T-helper 2 cell treated with Interferon-gamma antibody and Interleukin-4, amounts not matched to agents 5 μg/mL and 100 μg/mL, for 36 hours (primary cell): Measurements from ENCODE around the gene PSAPL1.
"Not testable (repeated sequence)": the region's sequence is repeated elsewhere in the genome, so short reads cannot be mapped to it uniquely, and the experiment has no call there.

Experiments
- DNase-seq: peaks from one replicate; pipeline ENCODE4 v3.0.0; 2021; ENCODE audit warnings: low spot score
- H3K27ac Mint-ChIP-seq: one replicate; pipeline ENCODE4 v1.8.0; 2021; ENCODE audit warnings: mild to moderate bottlenecking, mixed read lengths
- H3K27me3 Mint-ChIP-seq: one replicate; pipeline ENCODE4 v1.8.0; 2021; ENCODE audit warnings: low read depth, mixed read lengths
- H3K36me3 Mint-ChIP-seq: one replicate; pipeline ENCODE4 v1.8.0; 2021; ENCODE audit warnings: low read depth, mixed read lengths
- H3K4me1 Mint-ChIP-seq: one replicate; pipeline ENCODE4 v1.8.0; 2021; ENCODE audit warnings: low read depth, mixed read lengths
- H3K4me3 Mint-ChIP-seq: one replicate; pipeline ENCODE4 v1.8.0; 2022; ENCODE audit warnings: mild to moderate bottlenecking, moderate library complexity, mixed read lengths
- H3K9me3 Mint-ChIP-seq: one replicate; pipeline ENCODE4 v1.8.0; 2021; ENCODE audit warnings: mixed read lengths

The PSAPL1 gene

GRCh38 chr4:7466904-7467303, 32.2 kb upstream of the PSAPL1 start:
- H3K27me3 Mint-ChIP-seq = no peaks in the 10 kb centered on the region
- no peak overlapping the region for H3K27ac Mint-ChIP-seq

GRCh38 chr4:7466215-7466614, 31.5 kb upstream of the PSAPL1 start:
- no peak overlapping the region for H3K27ac Mint-ChIP-seq
- H3K4me3 Mint-ChIP-seq = no peak overlapping the region

More at GRCh38 chr4:7466904-7467303, 32.2 kb upstream of the PSAPL1 start:
- no peaks in the 10 kb centered on the region for H3K4me1 Mint-ChIP-seq
- no peak for DNase-seq
- H3K4me3 Mint-ChIP-seq = no peak overlapping the region
- no peaks in the 10 kb centered on the region for H3K9me3 Mint-ChIP-seq
- H3K36me3 Mint-ChIP-seq = no peaks in the 10 kb centered on the region

GRCh38 chr4:7465017-7465416, 30.3 kb upstream of the PSAPL1 start:
- Mint-ChIP-seq H3K9me3 (no peaks in the 10 kb centered on the region), H3K27me3 (no peaks in the 10 kb centered on the region), H3K27ac (no peak overlapping the region), H3K4me3 (no peak overlapping the region), H3K4me1 (no peaks in the 10 kb centered on the region), H3K36me3 (no peaks in the 10 kb centered on the region)
- no peak for DNase-seq

More at GRCh38 chr4:7466215-7466614, 31.5 kb upstream of the PSAPL1 start:
- Mint-ChIP-seq H3K27me3 (no peaks in the 10 kb centered on the region), H3K4me1 (no peaks in the 10 kb centered on the region), H3K9me3 (no peaks in the 10 kb centered on the region), H3K36me3 (no peaks in the 10 kb centered on the region)
- no peak for DNase-seq

- Mint-ChIP-seq H3K36me3 (no peaks in the 10 kb centered on the region), H3K27me3 (no peaks in the 10 kb centered on the region), H3K4me3 (no peak overlapping the region), H3K4me1 (no peaks in the 10 kb centered on the region), H3K27ac (no peak overlapping the region), H3K9me3 (no peaks in the 10 kb centered on the region)
- DNase-seq = no peak
Observed at GRCh38 chr4:7464259-7464655, 29.5 kb upstream of the PSAPL1 start.

- no peaks in the 10 kb centered on the region for H3K36me3 Mint-ChIP-seq
- no peaks in the 10 kb centered on the region for H3K9me3 Mint-ChIP-seq
- no peak overlapping the region for H3K27ac Mint-ChIP-seq
Observed at GRCh38 chr4:7463566-7464258, 29.0 kb upstream of the PSAPL1 start.

GRCh38 chr4:7462509-7462971, 27.8 kb upstream of the PSAPL1 start:
- DNase-seq = no peak

More at GRCh38 chr4:7463566-7464258, 29.0 kb upstream of the PSAPL1 start:
- Mint-ChIP-seq H3K4me1 (no peaks in the 10 kb centered on the region), H3K27me3 (no peaks in the 10 kb centered on the region), H3K4me3 (no peak overlapping the region)
- DNase-seq = no peak

GRCh38 chr4:7461230-7461629, 26.5 kb upstream of the PSAPL1 start:
- H3K4me1 Mint-ChIP-seq = no peaks in the 10 kb centered on the region

More at GRCh38 chr4:7462509-7462971, 27.8 kb upstream of the PSAPL1 start:
- no peaks in the 10 kb centered on the region for H3K4me1 Mint-ChIP-seq
- H3K4me3 Mint-ChIP-seq = no peak overlapping the region
- H3K36me3 Mint-ChIP-seq = no peaks in the 10 kb centered on the region
- H3K9me3 Mint-ChIP-seq = no peaks in the 10 kb centered on the region
- H3K27ac Mint-ChIP-seq = no peak overlapping the region
- H3K27me3 Mint-ChIP-seq = no peaks in the 10 kb centered on the region

GRCh38 chr4:7460566-7460965, 25.8 kb upstream of the PSAPL1 start:
- Mint-ChIP-seq H3K36me3 (no peaks in the 10 kb centered on the region), H3K27ac (no peak overlapping the region), H3K4me1 (no peaks in the 10 kb centered on the region), H3K9me3 (no peaks in the 10 kb centered on the region), H3K27me3 (no peaks in the 10 kb centered on the region), H3K4me3 (no peak overlapping the region)
- no peak for DNase-seq

More at GRCh38 chr4:7461230-7461629, 26.5 kb upstream of the PSAPL1 start:
- no peak overlapping the region for H3K27ac Mint-ChIP-seq
- no peak for DNase-seq
- no peaks in the 10 kb centered on the region for H3K9me3 Mint-ChIP-seq
- H3K4me3 Mint-ChIP-seq = no peak overlapping the region
- no peaks in the 10 kb centered on the region for H3K27me3 Mint-ChIP-seq
- no peaks in the 10 kb centered on the region for H3K36me3 Mint-ChIP-seq

- Mint-ChIP-seq H3K27ac (no peak overlapping the region), H3K9me3 (no peaks in the 10 kb centered on the region), H3K4me3 (no peak overlapping the region), H3K36me3 (no peaks in the 10 kb centered on the region), H3K4me1 (no peaks in the 10 kb centered on the region), H3K27me3 (no peaks in the 10 kb centered on the region)
- no peak for DNase-seq
Observed at GRCh38 chr4:7459471-7459870, 24.7 kb upstream of the PSAPL1 start.

- no peak for DNase-seq
- H3K4me1 Mint-ChIP-seq = no peaks in the 10 kb centered on the region
- no peak overlapping the region for H3K27ac Mint-ChIP-seq
- no peaks in the 10 kb centered on the region for H3K36me3 Mint-ChIP-seq
- no peaks in the 10 kb centered on the region for H3K9me3 Mint-ChIP-seq
- no peaks in the 10 kb centered on the region for H3K27me3 Mint-ChIP-seq
- H3K4me3 Mint-ChIP-seq = no peak overlapping the region
Observed at GRCh38 chr4:7458477-7458876, 23.7 kb upstream of the PSAPL1 start.

- Mint-ChIP-seq H3K9me3 (no peaks in the 10 kb centered on the region), H3K4me1 (no peaks in the 10 kb centered on the region), H3K27me3 (no peaks in the 10 kb centered on the region), H3K27ac (no peak overlapping the region), H3K36me3 (no peaks in the 10 kb centered on the region), H3K4me3 (no peak overlapping the region)
- no peak for DNase-seq
Observed at GRCh38 chr4:7458066-7458425, 23.3 kb upstream of the PSAPL1 start.

- Mint-ChIP-seq H3K27ac (no peak overlapping the region), H3K4me1 (no peaks in the 10 kb centered on the region), H3K9me3 (no peaks in the 10 kb centered on the region), H3K4me3 (no peak overlapping the region), H3K36me3 (no peaks in the 10 kb centered on the region), H3K27me3 (no peaks in the 10 kb centered on the region)
- DNase-seq = no peak
Observed at GRCh38 chr4:7457201-7458065, 22.7 kb upstream of the PSAPL1 start.

GRCh38 chr4:7452802-7453201, 18.1 kb upstream of the PSAPL1 start:
- H3K4me1 Mint-ChIP-seq, H3K27me3 Mint-ChIP-seq: not testable (repeated sequence)

GRCh38 chr4:7451800-7452199, 17.1 kb upstream of the PSAPL1 start:
- Mint-ChIP-seq H3K36me3 (no peaks in the 10 kb centered on the region), H3K9me3 (no peaks in the 10 kb centered on the region), H3K27ac (no peak overlapping the region), H3K4me3 (no peak overlapping the region), H3K27me3 (no peaks in the 10 kb centered on the region), H3K4me1 (no peaks in the 10 kb centered on the region)
- DNase-seq = no peak

More at GRCh38 chr4:7452802-7453201, 18.1 kb upstream of the PSAPL1 start:
- not testable (repeated sequence) for H3K27ac Mint-ChIP-seq, H3K36me3 Mint-ChIP-seq, H3K9me3 Mint-ChIP-seq, H3K4me3 Mint-ChIP-seq, DNase-seq
